ENCODE data around the gene RSPH1.

RSPH1 gene

GRCh38 chr21:42523941-42524340 is 27.9 kb upstream of the RSPH1 start:
- H3K27ac ChIP-seq: no peak overlapping the region
- no peak for TF ChIP-seq ZFX (IDR thresholded peaks at IDR 0.05)
- TF ChIP-seq CTCF (conservative IDR thresholded peaks at IDR 0.05): no peak

GRCh38 chr21:42523211-42523610 is 27.2 kb upstream of the RSPH1 start:
- H3K27ac ChIP-seq: no peak overlapping the region
- TF ChIP-seq ZFX (IDR thresholded peaks at IDR 0.05) (no peak), CTCF (conservative IDR thresholded peaks at IDR 0.05) (no peak)

GRCh38 chr21:42522771-42523170 is 26.7 kb upstream of the RSPH1 start:
- TF ChIP-seq CTCF (conservative IDR thresholded peaks at IDR 0.05) (no peak), ZFX (IDR thresholded peaks at IDR 0.05) (no peak)
- no peak overlapping the region for H3K27ac ChIP-seq

- H3K27ac ChIP-seq: no peak overlapping the region
- no peak for TF ChIP-seq CTCF (conservative IDR thresholded peaks at IDR 0.05)
- no peak for TF ChIP-seq ZFX (IDR thresholded peaks at IDR 0.05)
Observed at GRCh38 chr21:42522271-42522670, 26.2 kb upstream of the RSPH1 start.

- TF ChIP-seq CTCF (conservative IDR thresholded peaks at IDR 0.05): no peak
- TF ChIP-seq ZFX (IDR thresholded peaks at IDR 0.05): no peak
- H3K27ac ChIP-seq: no peak overlapping the region
Observed at GRCh38 chr21:42521805-42522204, 25.8 kb upstream of the RSPH1 start.

- TF ChIP-seq CTCF (conservative IDR thresholded peaks at IDR 0.05) (no peak), ZFX (IDR thresholded peaks at IDR 0.05) (no peak)
- no peak overlapping the region for H3K27ac ChIP-seq
Observed at GRCh38 chr21:42521384-42521783, 25.4 kb upstream of the RSPH1 start.

GRCh38 chr21:42520628-42521253 is 24.7 kb upstream of the RSPH1 start:
- no peak overlapping the region for H3K27ac ChIP-seq
- TF ChIP-seq CTCF (conservative IDR thresholded peaks at IDR 0.05) (no peak), ZFX (IDR thresholded peaks at IDR 0.05) (no peak)

Measured in C4-2B (cell line).